Measurements from ENCODE around the gene EFL1. TPM values are rescaled to one million over a fixed set of nuclear protein-coding genes. Genes with fewer than 3 reads are reported as not detected.

EFL1 gene
- total RNA-seq, 1 donor from 2014 or later: 17.2 TPM

GRCh38 chr15:82106679-82107078, 155.9 kb downstream of the EFL1 start:
- no peak overlapping the region for H3K4me3 Mint-ChIP-seq (ENCODE audit: unreplicated experiment)
- no peak overlapping the region for H3K27ac Mint-ChIP-seq (ENCODE audit: unreplicated experiment)
- peaks cover 8% of the 10 kb centered on the region for H3K9me3 Mint-ChIP-seq (ENCODE audit: unreplicated experiment)

DNA sequence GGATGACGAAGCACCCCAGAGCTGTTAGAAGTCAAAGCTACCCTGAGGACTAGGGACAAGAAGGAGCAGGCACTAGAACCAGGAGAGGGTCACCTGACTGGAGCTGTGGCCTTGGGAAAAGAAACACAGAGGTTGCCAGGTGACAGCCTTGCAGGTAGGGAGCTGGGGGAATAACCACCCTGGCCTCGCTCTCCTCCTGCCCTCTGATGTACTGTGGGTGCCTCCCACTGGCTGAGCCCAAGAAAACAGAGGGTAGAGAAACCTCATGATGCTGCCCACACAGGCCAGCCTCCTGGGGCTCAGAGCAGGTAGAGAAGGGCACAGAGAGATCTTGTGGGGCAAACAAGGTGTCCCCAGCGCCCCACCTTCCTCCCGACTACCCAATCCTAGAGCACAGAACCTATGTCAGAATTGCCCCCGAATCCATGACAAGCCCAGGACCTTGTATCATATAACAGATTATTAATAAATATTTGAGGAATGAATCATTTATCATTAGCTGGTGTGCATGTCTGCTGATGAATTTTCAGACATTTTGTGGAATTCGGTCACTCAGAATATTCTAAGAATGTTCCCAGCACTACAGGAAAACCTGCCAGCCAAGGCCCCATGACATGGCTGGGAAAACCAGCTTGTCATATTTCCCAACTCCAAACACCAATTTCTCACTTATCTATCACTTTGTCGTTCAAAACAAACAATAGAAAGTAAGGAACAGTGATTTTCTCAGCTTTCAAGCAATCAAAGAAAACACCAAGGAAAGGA, 156.9 kb downstream of the EFL1 start:
- H3K27ac Mint-ChIP-seq (ENCODE audit: unreplicated experiment): no peak overlapping the region
- peaks cover 2% of the 10 kb centered on the region for H3K27me3 Mint-ChIP-seq (ENCODE audit: unreplicated experiment)
- TF ChIP-seq, protein P1, sequence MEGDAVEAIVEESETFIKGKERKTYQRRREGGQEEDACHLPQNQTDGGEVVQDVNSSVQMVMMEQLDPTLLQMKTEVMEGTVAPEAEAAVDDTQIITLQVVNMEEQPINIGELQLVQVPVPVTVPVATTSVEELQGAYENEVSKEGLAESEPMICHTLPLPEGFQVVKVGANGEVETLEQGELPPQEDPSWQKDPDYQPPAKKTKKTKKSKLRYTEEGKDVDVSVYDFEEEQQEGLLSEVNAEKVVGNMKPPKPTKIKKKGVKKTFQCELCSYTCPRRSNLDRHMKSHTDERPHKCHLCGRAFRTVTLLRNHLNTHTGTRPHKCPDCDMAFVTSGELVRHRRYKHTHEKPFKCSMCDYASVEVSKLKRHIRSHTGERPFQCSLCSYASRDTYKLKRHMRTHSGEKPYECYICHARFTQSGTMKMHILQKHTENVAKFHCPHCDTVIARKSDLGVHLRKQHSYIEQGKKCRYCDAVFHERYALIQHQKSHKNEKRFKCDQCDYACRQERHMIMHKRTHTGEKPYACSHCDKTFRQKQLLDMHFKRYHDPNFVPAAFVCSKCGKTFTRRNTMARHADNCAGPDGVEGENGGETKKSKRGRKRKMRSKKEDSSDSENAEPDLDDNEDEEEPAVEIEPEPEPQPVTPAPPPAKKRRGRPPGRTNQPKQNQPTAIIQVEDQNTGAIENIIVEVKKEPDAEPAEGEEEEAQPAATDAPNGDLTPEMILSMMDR (IDR thresholded peaks at IDR 0.05; ENCODE audit: partially characterized antibody, unreplicated experiment): no peak
- peaks cover 6% of the 10 kb centered on the region for H3K9me3 Mint-ChIP-seq (ENCODE audit: unreplicated experiment)
- H3K4me3 Mint-ChIP-seq (ENCODE audit: unreplicated experiment): no peak overlapping the region
- H3K4me1 Mint-ChIP-seq (ENCODE audit: low read depth, unreplicated experiment): peaks cover 3% of the 10 kb centered on the region
- no peaks in the 10 kb centered on the region for H3K36me3 Mint-ChIP-seq (ENCODE audit: unreplicated experiment)
- no peak for DNase-seq

More at GRCh38 chr15:82106679-82107078, 155.9 kb downstream of the EFL1 start:
- DNase-seq: no peak
- H3K27me3 Mint-ChIP-seq (ENCODE audit: unreplicated experiment): peaks cover 2% of the 10 kb centered on the region
- TF ChIP-seq, protein P1 (IDR thresholded peaks at IDR 0.05; ENCODE audit: partially characterized antibody, unreplicated experiment): no peak
- H3K4me1 Mint-ChIP-seq (ENCODE audit: low read depth, unreplicated experiment): peaks cover 3% of the 10 kb centered on the region
- H3K36me3 Mint-ChIP-seq (ENCODE audit: unreplicated experiment): peaks cover 3% of the 10 kb centered on the region

DNA sequence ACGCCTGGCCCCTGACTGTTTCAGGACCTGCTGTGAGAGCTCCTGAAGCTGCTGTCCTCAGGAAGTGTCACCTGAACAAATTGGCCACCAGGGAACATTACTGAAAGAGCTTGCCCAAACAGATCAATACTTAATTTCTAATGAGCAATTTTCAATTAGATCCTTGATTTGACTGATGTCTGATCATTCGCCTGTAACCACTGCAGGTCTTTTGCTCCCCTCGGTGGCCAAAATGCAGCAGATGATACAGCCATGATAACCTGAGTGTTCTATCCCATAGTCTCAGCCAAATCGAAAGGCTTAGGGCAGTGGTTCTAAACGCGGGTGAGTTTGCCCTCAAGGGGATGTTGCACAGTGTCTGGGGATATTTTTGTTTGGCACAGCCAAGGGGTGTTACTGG, 159.1 kb downstream of the EFL1 start:
- Mint-ChIP-seq H3K4me3 (ENCODE audit: unreplicated experiment) (no peak overlapping the region), H3K4me1 (ENCODE audit: low read depth, unreplicated experiment) (peaks cover 3% of the 10 kb centered on the region), H3K9me3 (ENCODE audit: unreplicated experiment) (peaks cover 6% of the 10 kb centered on the region), H3K27me3 (ENCODE audit: unreplicated experiment) (peaks cover 4% of the 10 kb centered on the region), H3K36me3 (ENCODE audit: unreplicated experiment) (no peaks in the 10 kb centered on the region), H3K27ac (ENCODE audit: unreplicated experiment) (no peak overlapping the region)
- TF ChIP-seq, protein P1 (IDR thresholded peaks at IDR 0.05; ENCODE audit: partially characterized antibody, unreplicated experiment): peak; percentile 14
- DNase-seq: no peak

DNA sequence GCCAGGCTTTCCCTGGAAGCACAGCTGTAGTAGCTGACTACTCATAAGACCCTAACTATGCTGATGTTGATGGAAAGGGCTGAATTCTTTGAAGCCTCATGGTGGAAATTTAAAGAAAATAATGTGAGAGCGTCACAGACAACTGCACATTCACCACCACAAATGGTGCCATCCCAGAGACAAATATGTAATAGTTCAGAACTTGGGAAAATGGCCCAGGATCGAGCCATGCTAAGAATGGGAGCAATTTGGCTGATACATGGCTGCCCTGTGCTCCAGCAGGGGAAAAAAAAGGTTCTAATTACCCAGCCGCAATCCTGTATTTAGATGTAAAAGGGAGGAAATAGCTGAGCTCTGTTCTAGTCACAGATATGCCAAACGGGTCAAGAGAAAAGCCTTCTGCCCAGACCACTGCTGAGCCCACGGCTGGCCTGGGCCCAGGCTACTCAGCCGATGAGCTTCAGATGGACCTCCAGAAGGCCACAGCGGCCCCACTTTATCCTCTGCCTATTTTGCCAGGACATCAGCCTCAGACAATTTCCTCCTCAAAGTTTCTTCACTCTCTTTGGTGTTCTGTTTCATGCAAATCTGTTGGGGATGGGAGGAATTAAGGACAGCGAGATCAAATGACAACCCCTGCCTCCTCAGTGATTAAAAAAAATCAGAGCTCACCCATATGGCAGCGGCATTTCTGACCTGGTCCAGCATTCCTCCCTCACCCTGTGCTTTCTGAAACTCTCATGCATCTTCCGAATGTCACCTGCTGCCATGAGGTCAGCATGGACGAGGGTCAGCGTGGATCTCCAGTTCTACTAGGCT, 162.2 kb downstream of the EFL1 start:
- peaks cover 3% of the 10 kb centered on the region for H3K4me1 Mint-ChIP-seq (ENCODE audit: low read depth, unreplicated experiment)
- H3K4me3 Mint-ChIP-seq (ENCODE audit: unreplicated experiment): no peak overlapping the region
- TF ChIP-seq, protein P1 (IDR thresholded peaks at IDR 0.05; ENCODE audit: partially characterized antibody, unreplicated experiment): no peak
- H3K27ac Mint-ChIP-seq (ENCODE audit: unreplicated experiment): no peak overlapping the region
- no peak for DNase-seq
- no peaks in the 10 kb centered on the region for H3K36me3 Mint-ChIP-seq (ENCODE audit: unreplicated experiment)
- peaks cover 4% of the 10 kb centered on the region for H3K27me3 Mint-ChIP-seq (ENCODE audit: unreplicated experiment)
- peaks cover 6% of the 10 kb centered on the region for H3K9me3 Mint-ChIP-seq (ENCODE audit: unreplicated experiment)

Data from glutamatergic neuron (in vitro differentiated cells).